ENCODE measurements around the gene CAMK2D.
A peak's percentile ranks its signal among the peaks of the same experiment; 100 is the strongest.

CAMK2D gene

DNA sequence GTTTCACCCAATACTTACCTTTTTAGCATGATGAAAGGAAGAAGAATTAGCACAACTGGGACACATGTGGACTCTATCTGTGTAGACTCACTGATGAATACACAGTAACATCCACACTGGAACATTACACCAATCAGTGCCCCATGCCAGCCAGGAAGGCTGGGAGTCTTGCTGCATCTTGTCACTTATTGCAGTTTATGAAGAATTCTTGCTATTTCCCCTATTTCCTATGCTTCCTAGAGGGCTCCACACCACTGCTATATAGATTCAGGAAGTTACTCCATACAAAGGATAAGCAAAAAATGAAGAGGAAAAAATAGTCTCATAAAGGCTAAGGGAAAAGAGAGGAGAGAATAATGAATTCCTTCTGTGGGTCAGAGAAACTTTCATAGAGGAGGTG lies 201.0 kb downstream of the CAMK2D start:
- no peak for DNase-seq

DNA sequence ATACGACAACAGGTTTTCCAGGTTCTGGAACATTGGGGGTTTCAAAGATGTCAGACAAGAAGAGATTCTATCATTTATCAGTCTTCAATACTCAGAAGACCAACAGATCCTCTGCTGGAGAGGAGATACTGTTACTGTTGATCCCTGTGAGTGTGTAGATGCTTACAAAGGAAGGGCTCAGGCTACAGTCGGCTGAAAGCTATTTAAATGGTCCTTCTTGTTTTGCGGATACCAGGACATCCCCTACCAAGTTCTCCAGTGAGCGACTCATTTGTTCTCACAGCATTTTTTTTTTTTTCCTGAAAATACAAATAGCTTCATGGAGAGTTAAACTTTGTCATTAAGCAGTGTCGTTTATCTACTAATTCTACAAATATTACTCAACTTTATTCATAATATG lies 201.6 kb downstream of the CAMK2D start:
- no peak for DNase-seq

DNA sequence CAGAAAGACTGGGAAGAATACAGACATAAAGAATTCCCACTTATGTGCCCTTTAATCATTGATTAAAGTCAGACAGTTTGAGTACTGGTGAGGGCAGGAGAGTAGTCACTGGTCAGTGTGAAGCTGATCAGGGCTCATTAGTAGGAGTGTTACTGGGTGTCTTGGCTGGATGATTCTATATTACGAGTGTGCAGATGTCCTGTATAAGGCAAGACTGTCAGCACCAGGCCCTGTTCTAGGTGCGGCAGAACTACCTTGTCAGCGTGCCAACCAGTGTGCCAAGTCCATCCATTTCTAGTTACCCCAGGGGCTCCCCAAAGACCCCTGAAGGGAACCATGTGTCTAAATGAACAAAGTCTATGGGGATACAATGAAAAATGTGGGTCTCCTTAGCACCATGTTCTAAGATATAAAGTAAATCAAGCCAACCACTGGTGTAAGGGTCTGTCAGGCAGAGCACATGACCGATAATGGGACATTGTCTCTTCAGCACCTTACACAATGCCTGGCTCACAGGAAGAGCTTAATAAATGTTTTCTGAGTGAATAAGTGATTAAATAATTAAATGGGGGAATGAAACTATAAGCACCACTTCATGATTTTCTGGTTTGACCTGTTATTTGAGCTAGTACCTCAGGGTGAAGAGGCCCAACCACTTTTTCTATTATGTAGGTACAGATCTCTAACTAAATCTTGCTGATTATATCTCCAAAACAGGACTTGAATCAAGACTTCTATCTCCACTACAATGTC lies 205.0 kb downstream of the CAMK2D start:
- no peak for DNase-seq

GRCh38 chr4:113555868-113556267 lies 205.7 kb downstream of the CAMK2D start:
- DNase-seq = no peak

DNA sequence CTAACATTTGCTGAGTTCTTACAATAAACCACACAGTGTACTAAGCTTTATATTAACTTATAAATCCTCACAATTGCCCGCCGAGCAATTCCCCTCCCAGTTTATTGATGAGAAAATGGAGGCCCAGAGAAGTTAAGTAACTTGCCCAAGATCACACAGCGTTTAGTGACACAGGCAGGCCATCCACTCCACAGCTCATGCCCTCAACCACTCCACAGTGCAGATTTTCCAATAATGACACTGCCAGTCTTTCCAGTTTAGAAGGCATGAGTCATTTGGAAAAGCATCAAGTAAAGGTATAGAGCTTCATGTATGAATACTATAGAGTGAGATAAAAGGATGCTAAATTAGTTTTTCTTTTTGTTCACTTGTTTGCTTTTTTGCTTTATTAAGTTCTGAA lies 208.5 kb downstream of the CAMK2D start:
- no peak for DNase-seq

GRCh38 chr4:113550510-113550909 lies 211.0 kb downstream of the CAMK2D start:
- DNase-seq = no peak

DNA sequence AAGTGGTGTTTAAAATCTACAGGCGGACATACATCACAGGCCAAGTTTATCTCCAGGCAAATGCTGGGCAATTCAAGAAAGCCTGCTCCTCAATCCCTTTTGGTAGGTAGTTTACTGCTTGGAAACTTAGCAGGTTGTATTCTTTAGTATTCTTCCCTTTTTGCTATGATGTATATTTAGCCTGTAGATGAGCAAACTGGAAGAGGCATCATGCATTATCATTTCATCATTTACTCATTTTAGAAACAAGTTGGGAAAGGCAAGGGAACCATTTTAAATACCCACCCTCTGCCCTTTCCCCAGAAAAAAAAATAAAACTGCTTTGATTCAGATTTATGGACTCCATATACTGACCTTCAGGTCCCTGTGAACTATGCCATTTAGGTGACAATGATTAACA lies 213.2 kb downstream of the CAMK2D start:
- DNase-seq = peak; percentile 21

- peak; percentile 91 for DNase-seq
These were observed 214.0 kb downstream of the CAMK2D start for GRCh38 chr4:113547487-113548042.

- DNase-seq = no peak
These were observed 219.6 kb downstream of the CAMK2D start for GRCh38 chr4:113541933-113542332.

GRCh38 chr4:113540859-113541258 lies 220.7 kb downstream of the CAMK2D start:
- DNase-seq = peak; percentile 33

GRCh38 chr4:113539408-113539807 lies 222.1 kb downstream of the CAMK2D start:
- DNase-seq = no peak

DNA sequence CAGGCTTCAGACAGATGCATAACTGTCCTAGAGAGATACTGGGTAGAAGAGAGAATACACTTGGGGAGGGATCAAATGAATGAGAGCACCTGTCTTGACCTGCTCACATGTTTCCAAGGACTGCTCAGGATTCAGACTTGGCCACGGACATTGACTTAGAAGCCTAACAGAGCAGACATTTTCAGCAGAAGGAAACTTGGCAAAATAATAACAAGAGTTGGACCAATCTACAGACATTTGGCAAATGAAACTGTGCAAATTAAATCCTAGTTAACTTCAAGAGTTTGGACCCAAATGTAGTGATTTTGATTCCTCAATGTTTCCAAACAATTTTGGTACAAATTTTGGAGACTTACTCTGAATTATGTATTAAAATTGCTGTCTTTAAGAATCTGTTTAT lies 223.9 kb downstream of the CAMK2D start:
- no peak for DNase-seq

GRCh38 chr4:113537203-113537602 lies 224.3 kb downstream of the CAMK2D start:
- no peak for DNase-seq

GRCh38 chr4:113534711-113535110 lies 226.8 kb downstream of the CAMK2D start:
- DNase-seq = no peak

DNA sequence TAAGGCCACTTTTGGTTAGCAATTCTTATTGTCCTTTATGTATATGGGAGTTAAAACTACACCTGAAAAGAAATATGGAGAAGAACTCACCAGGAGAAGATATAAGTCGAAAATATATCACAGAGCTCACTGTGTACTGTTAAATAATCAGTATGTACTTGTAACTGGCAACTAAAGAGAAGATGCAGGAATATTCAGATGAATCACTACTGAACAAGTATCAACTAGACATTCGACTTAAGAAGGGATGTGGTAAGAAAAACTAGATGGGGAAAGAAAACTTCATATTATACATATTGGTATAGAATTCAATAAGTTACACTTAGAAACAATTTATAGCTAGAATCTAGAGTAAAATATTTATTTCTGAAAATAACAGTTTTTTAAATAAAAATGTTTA lies 230.0 kb downstream of the CAMK2D start:
- no peak for DNase-seq

- no peak for DNase-seq
These were observed 233.1 kb downstream of the CAMK2D start for GRCh38 chr4:113528395-113528794.

- no peak for DNase-seq
These were observed 236.0 kb downstream of the CAMK2D start for GRCh38 chr4:113525521-113525920.

- no peak for DNase-seq
These were observed 236.9 kb downstream of the CAMK2D start for GRCh38 chr4:113524505-113525186.

DNA sequence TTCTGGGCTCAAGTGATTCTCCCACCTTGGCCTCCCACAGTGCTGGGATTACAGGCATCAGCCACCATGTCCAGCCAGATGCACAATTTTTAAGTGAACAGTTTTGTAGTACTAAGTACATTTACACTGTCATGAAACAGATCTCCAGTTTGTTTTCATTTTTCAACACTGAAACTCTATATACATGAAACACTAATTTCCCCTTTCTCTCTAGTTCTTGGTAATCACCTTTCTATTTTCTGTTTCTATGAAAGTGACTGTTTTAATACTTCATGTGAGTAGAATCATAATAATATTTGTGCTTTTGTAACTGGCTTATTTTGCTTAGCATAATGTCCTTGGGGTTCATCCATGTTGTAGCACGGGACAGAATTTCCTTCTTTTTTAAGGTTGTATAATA lies 237.4 kb downstream of the CAMK2D start:
- DNase-seq = no peak

DNA sequence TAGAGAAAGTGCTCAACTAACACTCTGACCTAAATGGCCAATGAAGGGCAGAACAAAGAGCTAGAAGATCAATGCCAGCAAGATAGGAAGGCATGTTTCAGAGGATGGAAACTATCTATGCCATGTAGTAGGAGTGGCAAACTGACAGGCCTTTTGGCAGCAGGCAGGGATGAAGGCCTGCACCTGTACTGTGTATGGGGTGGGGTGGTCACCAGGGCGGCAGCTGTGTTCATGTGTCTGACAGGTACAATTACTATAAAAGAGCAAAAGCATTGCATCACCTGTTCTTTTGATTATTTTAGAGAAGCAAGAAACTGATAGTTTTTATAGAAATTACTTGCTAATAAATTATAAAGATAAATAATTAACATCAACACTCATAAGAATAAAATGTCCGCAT lies 239.1 kb downstream of the CAMK2D start:
- DNase-seq = no peak

DNA sequence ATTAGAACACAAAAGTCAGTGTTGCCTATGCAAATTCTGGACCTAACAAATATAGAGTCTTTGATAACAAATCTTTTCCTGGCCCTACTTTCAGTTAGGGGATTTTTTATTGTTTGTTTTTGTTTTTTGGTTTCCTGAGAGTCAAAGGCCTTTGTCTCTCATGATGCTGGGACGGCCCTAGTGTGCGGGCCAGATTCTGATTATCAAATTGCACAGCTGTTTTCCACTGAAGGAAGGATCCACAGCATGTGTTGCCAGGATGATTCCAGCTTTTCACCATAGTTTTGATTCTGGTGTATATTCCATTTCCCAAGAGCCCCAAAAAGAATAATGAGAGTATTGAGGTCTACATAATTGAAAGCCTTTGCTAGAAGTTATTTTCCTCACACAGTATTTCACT lies 248.2 kb downstream of the CAMK2D start:
- no peak for DNase-seq

- DNase-seq = no peak
These were observed 248.7 kb downstream of the CAMK2D start for GRCh38 chr4:113512880-113513279.

DNA sequence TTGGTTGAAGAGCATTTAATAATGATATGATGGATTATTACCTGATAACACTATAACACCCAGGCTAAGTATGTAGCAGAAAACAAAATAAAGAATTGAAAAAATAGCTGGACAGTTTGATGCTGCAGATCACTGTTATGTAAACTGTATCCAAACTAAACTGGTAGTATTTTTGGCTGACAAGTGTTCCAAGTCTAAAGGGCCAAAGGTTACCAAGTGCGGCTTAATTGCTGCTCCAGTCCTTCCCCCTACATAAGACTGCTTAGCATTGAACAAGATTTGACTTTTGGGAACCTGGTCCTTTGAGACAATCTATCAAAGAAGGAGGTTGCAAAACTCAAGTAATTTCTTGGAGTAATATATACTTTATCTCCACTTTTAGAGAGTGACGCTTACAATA lies 249.6 kb downstream of the CAMK2D start:
- DNase-seq = no peak

GRCh38 chr4:113509851-113510250 lies 251.7 kb downstream of the CAMK2D start:
- DNase-seq = no peak

Data from NCI-H69 (cell line).